GM12878 (cell line): Measurements from ENCODE around the gene CHTOP. TPM values are rescaled to one million over a fixed set of nuclear protein-coding genes. Genes with fewer than 3 reads are reported as not detected.

Source experiments
- ATAC-seq: fragments of 200-7000 bp; cut with Tn5 transposase; 3 replicates; pipeline ENCODE4 v1.9.1; 2020; ENCODE audit warnings: mild to moderate bottlenecking, moderate library complexity
- BruUV-seq: library from RNA; stranded (reverse); fragments of 400-500 nt; replicated peaks from 2 replicates; lab custom pipeline; 2021; lab: Mats Ljungman, UMichigan
- CTCF ChIA-PET: fragments of 300-600 bp; sonication (Branson Sonifier 250); formaldehyde crosslinking; extraction: SDS; loops from one replicate; lab custom pipeline; 2021; ENCODE audit warnings: inconsistent platforms; lab: Yijun Ruan, JAX
- POLR2A ChIA-PET: fragments of 350-600 bp; formaldehyde crosslinking; extraction: SDS; loops from one replicate; lab custom pipeline; 2021; ENCODE audit warnings: inconsistent platforms; lab: Charles Lee
- RAD21 ChIA-PET: fragments of 300-600 bp; sonication (Branson Sonifier 250); formaldehyde crosslinking; loops from one replicate; lab custom pipeline; 2023; ENCODE audit warnings: antibody characterized with exemption; ENCODE audit not compliant: unreplicated experiment; lab: Charles Lee
- SMC1A ChIA-PET: fragments of 300-600 bp; sonication (Branson Sonifier 250); formaldehyde crosslinking; loops from one replicate; lab custom pipeline; 2023; ENCODE audit not compliant: unreplicated experiment, uncharacterized antibody; lab: Charles Lee
- DNase-seq: peaks from one replicate; pipeline ENCODE4 v3.0.0-alpha.2; 2011; ENCODE audit warnings: low read depth, low spot score
- FAIRE-seq: peaks from 3 replicates; lab custom pipeline; 2011; peaks lifted over from hg19 to GRCh38; lab: Jason Lieb, UNC
- H2AFZ ChIP-seq: 2 replicates; pipeline ENCODE4 v1.6.0; 2011; ENCODE audit warnings: low read depth, low read length, control low read depth; ENCODE audit not compliant: control insufficient read depth
- H3K27ac ChIP-seq: 2 replicates; pipeline ENCODE4 v1.5.1; 2011; ENCODE audit warnings: control low read depth; ENCODE audit not compliant: control insufficient read depth, insufficient read depth
- H3K27me3 ChIP-seq, 2 experiments: replicated peaks in 1 of 2; 2 replicates each; pipeline versions ENCODE4 v1.6.0 to v1.6.1; 2011; ENCODE audit warnings: low read length in 1 of 2; ENCODE audit not compliant: control insufficient read depth in 2 of 2, insufficient read depth in 2 of 2
- H3K36me3 ChIP-seq, 2 experiments: 2 replicates each; pipeline ENCODE4 v1.5.1; 2011; ENCODE audit warnings: low read length in 1 of 2; ENCODE audit not compliant: control insufficient read depth in 2 of 2, insufficient read depth in 2 of 2
- H3K4me1 ChIP-seq: 2 replicates; pipeline ENCODE4 v1.6.1; 2011; ENCODE audit warnings: mild to moderate bottlenecking, low read length, moderate library complexity, mixed read lengths; ENCODE audit not compliant: control insufficient read depth, insufficient read depth
- H3K4me2 ChIP-seq: 2 replicates; pipeline ENCODE4 v1.6.0; 2011; ENCODE audit warnings: control low read depth; ENCODE audit not compliant: control insufficient read depth, insufficient read depth
- H3K4me3 ChIP-seq: fragments of 200-600 bp; sonication (generic); 2 replicates; pipeline ENCODE4 v1.5.1; 2016
- H3K79me2 ChIP-seq: 2 replicates; pipeline ENCODE4 v1.6.0; 2011; ENCODE audit warnings: low read length; ENCODE audit not compliant: control insufficient read depth, insufficient read depth
- H3K9ac ChIP-seq: 2 replicates; pipeline ENCODE4 v1.8.0; 2011; ENCODE audit warnings: low read length, control low read depth, mixed read lengths; ENCODE audit not compliant: control insufficient read depth, insufficient read depth
- H3K9me3 ChIP-seq: replicated peaks from 3 replicates; pipeline ENCODE4 v1.5.1; 2011; ENCODE audit warnings: mild to moderate bottlenecking, low read length; ENCODE audit not compliant: control insufficient read depth, insufficient read depth
- H4K20me1 ChIP-seq: 2 replicates; pipeline ENCODE4 v1.6.0; 2011; ENCODE audit not compliant: control insufficient read depth, insufficient read depth
- BCL11A ChIP-seq: IDR thresholded peaks from 2 replicates; pipeline ENCODE4 v1.6.1; 2011; ENCODE audit warnings: low read depth, low read length
- BCL3 ChIP-seq: IDR thresholded peaks from 2 replicates; pipeline ENCODE4 v1.6.1; 2011; ENCODE audit warnings: borderline replicate concordance, low read depth, mild to moderate bottlenecking, moderate library complexity, low read length; ENCODE audit not compliant: insufficient read depth, poor library complexity, severe bottlenecking
- BMI1 ChIP-seq: fragments of 450-650 bp; IDR thresholded peaks from 2 replicates; pipeline ENCODE4 v1.6.1; 2016; ENCODE audit warnings: mild to moderate bottlenecking, moderate library complexity, borderline replicate concordance
- CHD1 ChIP-seq: IDR thresholded peaks from 2 replicates; pipeline ENCODE4 v1.6.1; 2012; ENCODE audit warnings: low read depth, low read length, improper control_type of control experiment
- EED ChIP-seq: sonication (generic); IDR thresholded peaks from 2 replicates; pipeline ENCODE4 v1.6.1; 2016; ENCODE audit warnings: antibody characterized with exemption, low read depth
- FOS ChIP-seq: IDR thresholded peaks from 3 replicates; pipeline ENCODE4 v1.6.1; 2011; ENCODE audit warnings: borderline replicate concordance; ENCODE audit not compliant: insufficient read length; ENCODE audit errors: extremely low read depth
- LARP7 ChIP-seq: fragments of 450-650 bp; IDR thresholded peaks from 2 replicates; pipeline ENCODE4 v1.6.1; 2017; ENCODE audit warnings: mild to moderate bottlenecking
- MEF2B ChIP-seq: fragments of 450-650 bp; IDR thresholded peaks from 2 replicates; pipeline ENCODE4 v1.6.1; 2018; ENCODE audit warnings: mild to moderate bottlenecking, moderate library complexity; ENCODE audit not compliant: partially characterized antibody, poor library complexity, severe bottlenecking
- NR2F1 ChIP-seq: fragments of 450-650 bp; conservative IDR thresholded peaks from 2 replicates; pipeline ENCODE4 v1.6.1; 2017; ENCODE audit warnings: mild to moderate bottlenecking
- PBX3 ChIP-seq: IDR thresholded peaks from 2 replicates; pipeline ENCODE4 v1.6.1; 2011; ENCODE audit warnings: mild to moderate bottlenecking, low read depth, low read length, moderate library complexity; ENCODE audit not compliant: insufficient replicate concordance
- POLR2AphosphoS2 ChIP-seq: IDR thresholded peaks from 2 replicates; pipeline ENCODE4 v1.6.1; 2011; ENCODE audit warnings: low read depth, mild to moderate bottlenecking, low read length, improper control_type of control experiment, moderate library complexity
- RELB ChIP-seq: fragments of 450-650 bp; IDR thresholded peaks from 2 replicates; pipeline ENCODE4 v1.6.1; 2017; ENCODE audit warnings: low read depth, mild to moderate bottlenecking, moderate library complexity
- SKIL ChIP-seq: fragments of 450-650 bp; IDR thresholded peaks from 2 replicates; pipeline ENCODE4 v1.6.1; 2017; ENCODE audit warnings: mild to moderate bottlenecking, low read depth, inconsistent platforms; ENCODE audit not compliant: poor library complexity, severe bottlenecking
- SMAD5 ChIP-seq: IDR thresholded peaks from 2 replicates; pipeline ENCODE4 v1.6.1; 2016; ENCODE audit warnings: antibody characterized with exemption, low read depth
- SREBF1 ChIP-seq: IDR thresholded peaks from 2 replicates; pipeline ENCODE4 v1.6.1; 2012; ENCODE audit warnings: mild to moderate bottlenecking, low read length
- ZNF207 ChIP-seq: fragments of 450-650 bp; IDR thresholded peaks from 2 replicates; pipeline ENCODE4 v1.6.1; 2014; ENCODE audit warnings: antibody characterized with exemption, mild to moderate bottlenecking, borderline replicate concordance
- WGBS: methylation state at CpG from one replicate; pipeline ENCODE4 v1.1.6; 2016; ENCODE audit warnings: low lambda C conversion rate; ENCODE audit not compliant: insufficient replicate concordance, insufficient coverage; ENCODE audit errors: missing lambda C conversion rate; 5-methylcytosine and 5-hydroxymethylcytosine counted together
- in situ Hi-C: fragments of 300-500 bp; cut with MboI; formaldehyde crosslinking; loops from 9 replicates; pipeline ENCODE4 v1.14.3; 2018; ENCODE audit warnings: mixed read lengths
- intact Hi-C: fragments of 100-400 bp; cut with micrococcal nuclease; formaldehyde crosslinking; loops from one replicate; pipeline ENCODE4 v1.14.2; 2022; ENCODE audit not compliant: unreplicated experiment
- polyA plus RNA-seq, 11 experiments: library from polyadenylated mRNA; depleted of rRNA in 4 of 11; unstranded in 6 of 11; stranded (reverse) in 5 of 11; fragments of >200 nt; fragmentation: Nextera tagmentation in 4 of 11; fragmentation: Illumina TruSeq in 1 of 11; extraction: Ambion mirVana in 4 of 11; extraction: Trizol in 1 of 11; gene quantifications; 1 replicate in 1 of 11; 2 replicates in 10 of 11; pipeline versions ENCODE4 v1.2.1 to v1.2.3, GENCODE V29; 2011 to 2016; ENCODE audit warnings: inconsistent platforms in 2 of 11, missing spikeins in 2 of 11, low read depth in 1 of 11
- total RNA-seq, 4 experiments: library from RNA; depleted of rRNA in 3 of 4; stranded (reverse); fragments of >200 nt in 3 of 4; fragmentation: Illumina TruSeq in 1 of 4; extraction: Trizol in 1 of 4; gene quantifications; 2 replicates each; pipeline versions ENCODE4 v1.2.1 to v1.2.3, GENCODE V29; 2013 to 2021

Gene CHTOP
- total and polyA plus RNA-seq, 10 of the 15 experiments (the other 5 are each of a cell fraction or from before 2014, with no cell fraction given): 8.4 to 93.8 (median 52.3) TPM

GRCh38 chr1:153628638-153629342, 5.1 kb upstream of the CHTOP start:
- DNase-seq (no peak), ATAC-seq (no peak), FAIRE-seq (no peak)
- in situ Hi-C loops (no loop called here), intact Hi-C loops (no loop called here)
- RAD21 ChIA-PET: interaction anchor here (2.0 to 3.7 kb wide), 2 partner anchors 9 to 56 kb away, joined by 6 to 25 read pairs; no protein-coding TSS in a partner anchor
- H3K9me3 ChIP-seq: no peaks in the 10 kb centered on the region
- BruUV-seq: no TSS peak
- H3K4me1 ChIP-seq: peaks cover 14% of the 10 kb centered on the region
- H3K9ac ChIP-seq: no peak overlapping the region
- H3K27ac ChIP-seq: no peak overlapping the region
- SMC1A ChIA-PET: interaction anchor here (1.3 to 4.9 kb wide), 6 partner anchors 11 to 59 kb away, joined by 3 to 31 read pairs (median 6); partner anchors contain the start of genes ILF2 and S100A14
- TF ChIP-seq ZNF207: no peak
- no peak for TF ChIP-seq EED
- no peak for TF ChIP-seq SKIL
- TF ChIP-seq MEF2B: no peak
- TF ChIP-seq BCL11A: no peak
- no peak for TF ChIP-seq NR2F1
- no peak for TF ChIP-seq POLR2AphosphoS2
- TF ChIP-seq BMI1: no peak
- TF ChIP-seq FOS: no peak
- no peak for TF ChIP-seq LARP7
- no peak for TF ChIP-seq BCL3
- no peak for TF ChIP-seq SMAD5
- no peak for TF ChIP-seq RELB
- no peak for TF ChIP-seq CHD1
- no peak for TF ChIP-seq SREBF1
- TF ChIP-seq PBX3: no peak
- 16% methylated on average over 6 of the region's 6 CpGs for WGBS
- CTCF ChIA-PET: interaction anchor here (0.6 to 5.2 kb wide), 7 partner anchors 9 to 317 kb away, joined by 3 to 66 read pairs (median 11); partner anchors contain the start of genes S100A14 and S100A16
- no peaks in the 10 kb centered on the region for H3K27me3 ChIP-seq
- no peak overlapping the region for H3K4me2 ChIP-seq
- no peaks in the 10 kb centered on the region for H3K36me3 ChIP-seq
- no peaks in the 10 kb centered on the region for H4K20me1 ChIP-seq
- no peak overlapping the region for H2AFZ ChIP-seq
- no peaks in the 10 kb centered on the region for H3K79me2 ChIP-seq
- H3K4me3 ChIP-seq: no peak overlapping the region
- POLR2A ChIA-PET: interaction anchor here (0.6 to 0.8 kb wide), 2 partner anchors 15 to 299 kb away, joined by 3 to 5 read pairs; no protein-coding TSS in a partner anchor
